NT2/D1 (cell line): ENCODE data around the gene DLG2.

Experiments
- SUZ12 ChIP-seq: IDR thresholded peaks from 2 replicates; pipeline ENCODE4 v1.6.1; 2011; ENCODE audit not compliant: insufficient read length, insufficient read depth; ENCODE audit errors: extremely low read depth
- YY1 ChIP-seq: IDR thresholded peaks from 2 replicates; pipeline ENCODE4 v1.6.1; 2011; ENCODE audit not compliant: insufficient read length, insufficient read depth
- ZNF274 ChIP-seq: IDR thresholded peaks from 2 replicates; pipeline ENCODE4 v1.6.1; 2011; ENCODE audit warnings: mild to moderate bottlenecking, low read depth, low read length

DNA sequence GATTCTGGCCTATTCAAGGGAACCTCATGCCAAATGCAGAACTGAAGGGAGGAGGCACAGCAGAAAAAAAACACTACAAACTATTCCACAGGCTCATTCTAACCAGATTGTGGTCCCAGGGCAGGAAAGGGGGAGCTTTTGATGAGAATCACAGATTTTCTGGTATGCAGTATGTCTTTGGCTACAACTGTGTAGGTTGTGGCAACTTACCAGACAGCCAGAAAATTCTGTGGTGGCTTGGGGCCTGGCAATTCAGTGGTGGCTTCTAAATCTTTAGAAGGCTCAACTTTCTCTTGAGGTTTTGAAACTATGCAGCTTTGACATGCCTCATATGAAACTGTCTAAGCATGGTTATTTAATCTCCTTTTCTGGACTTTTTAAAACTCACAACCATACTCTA is 1490.2 kb downstream of the DLG2 start:
- TF ChIP-seq ZNF274 = no peak
- TF ChIP-seq YY1 = no peak
- no peak for TF ChIP-seq SUZ12
